GM12878 (cell line): ENCODE results near the gene TAMALIN. TPM values are rescaled to one million over a fixed set of nuclear protein-coding genes. Genes with fewer than 3 reads are reported as not detected.

ENCODE experiments used
- ATAC-seq: fragments of 200-7000 bp; cut with Tn5 transposase; 3 replicates; pipeline ENCODE4 v1.9.1; 2020; ENCODE audit warnings: mild to moderate bottlenecking, moderate library complexity
- BruUV-seq: library from RNA; stranded (reverse); fragments of 400-500 nt; replicated peaks from 2 replicates; lab custom pipeline; 2021; lab: Mats Ljungman, UMichigan
- CTCF ChIA-PET: fragments of 300-600 bp; sonication (Branson Sonifier 250); formaldehyde crosslinking; extraction: SDS; loops from one replicate; lab custom pipeline; 2021; ENCODE audit warnings: inconsistent platforms; lab: Yijun Ruan, JAX
- POLR2A ChIA-PET: fragments of 350-600 bp; formaldehyde crosslinking; extraction: SDS; loops from one replicate; lab custom pipeline; 2021; ENCODE audit warnings: inconsistent platforms; lab: Charles Lee
- RAD21 ChIA-PET: fragments of 300-600 bp; sonication (Branson Sonifier 250); formaldehyde crosslinking; loops from one replicate; lab custom pipeline; 2023; ENCODE audit warnings: antibody characterized with exemption; ENCODE audit not compliant: unreplicated experiment; lab: Charles Lee
- SMC1A ChIA-PET: fragments of 300-600 bp; sonication (Branson Sonifier 250); formaldehyde crosslinking; loops from one replicate; lab custom pipeline; 2023; ENCODE audit not compliant: unreplicated experiment, uncharacterized antibody; lab: Charles Lee
- DNase-seq: peaks from one replicate; pipeline ENCODE4 v3.0.0-alpha.2; 2011; ENCODE audit warnings: low read depth, low spot score
- FAIRE-seq: peaks from 3 replicates; lab custom pipeline; 2011; peaks lifted over from hg19 to GRCh38; lab: Jason Lieb, UNC
- H2AFZ ChIP-seq: 2 replicates; pipeline ENCODE4 v1.6.0; 2011; ENCODE audit warnings: low read depth, low read length, control low read depth; ENCODE audit not compliant: control insufficient read depth
- H3K27ac ChIP-seq: 2 replicates; pipeline ENCODE4 v1.5.1; 2011; ENCODE audit warnings: control low read depth; ENCODE audit not compliant: control insufficient read depth, insufficient read depth
- H3K27me3 ChIP-seq, 2 experiments: replicated peaks in 1 of 2; 2 replicates each; pipeline versions ENCODE4 v1.6.0 to v1.6.1; 2011; ENCODE audit warnings: low read length in 1 of 2; ENCODE audit not compliant: control insufficient read depth in 2 of 2, insufficient read depth in 2 of 2
- H3K36me3 ChIP-seq, 2 experiments: 2 replicates each; pipeline ENCODE4 v1.5.1; 2011; ENCODE audit warnings: low read length in 1 of 2; ENCODE audit not compliant: control insufficient read depth in 2 of 2, insufficient read depth in 2 of 2
- H3K4me1 ChIP-seq: 2 replicates; pipeline ENCODE4 v1.6.1; 2011; ENCODE audit warnings: mild to moderate bottlenecking, low read length, moderate library complexity, mixed read lengths; ENCODE audit not compliant: control insufficient read depth, insufficient read depth
- H3K4me2 ChIP-seq: 2 replicates; pipeline ENCODE4 v1.6.0; 2011; ENCODE audit warnings: control low read depth; ENCODE audit not compliant: control insufficient read depth, insufficient read depth
- H3K4me3 ChIP-seq: fragments of 200-600 bp; sonication (generic); 2 replicates; pipeline ENCODE4 v1.5.1; 2016
- H3K79me2 ChIP-seq: 2 replicates; pipeline ENCODE4 v1.6.0; 2011; ENCODE audit warnings: low read length; ENCODE audit not compliant: control insufficient read depth, insufficient read depth
- H3K9ac ChIP-seq: 2 replicates; pipeline ENCODE4 v1.8.0; 2011; ENCODE audit warnings: low read length, control low read depth, mixed read lengths; ENCODE audit not compliant: control insufficient read depth, insufficient read depth
- H3K9me3 ChIP-seq: replicated peaks from 3 replicates; pipeline ENCODE4 v1.5.1; 2011; ENCODE audit warnings: mild to moderate bottlenecking, low read length; ENCODE audit not compliant: control insufficient read depth, insufficient read depth
- H4K20me1 ChIP-seq: 2 replicates; pipeline ENCODE4 v1.6.0; 2011; ENCODE audit not compliant: control insufficient read depth, insufficient read depth
- ATF3 ChIP-seq: IDR thresholded peaks from 2 replicates; pipeline ENCODE4 v1.6.1; 2011; ENCODE audit warnings: low read depth, mild to moderate bottlenecking, low read length, moderate library complexity, borderline replicate concordance; ENCODE audit errors: extremely low read depth
- CBX3 ChIP-seq: fragments of 200-600 bp; sonication (generic); IDR thresholded peaks from 2 replicates; pipeline ENCODE4 v1.6.1; 2016; ENCODE audit warnings: low read depth, borderline replicate concordance
- MXI1 ChIP-seq: fragments of 150-350 bp; IDR thresholded peaks from 2 replicates; pipeline ENCODE4 v1.6.1; 2011; ENCODE audit warnings: low read depth, mild to moderate bottlenecking, inconsistent platforms, low read length, improper control_type of control experiment
- SPI1 ChIP-seq: IDR thresholded peaks from 2 replicates; pipeline ENCODE4 v1.6.1; 2011; ENCODE audit warnings: low read depth, mild to moderate bottlenecking, low read length, moderate library complexity, borderline replicate concordance; ENCODE audit not compliant: insufficient read depth
- WGBS: methylation state at CpG from one replicate; pipeline ENCODE4 v1.1.6; 2016; ENCODE audit warnings: low lambda C conversion rate; ENCODE audit not compliant: insufficient replicate concordance, insufficient coverage; ENCODE audit errors: missing lambda C conversion rate; 5-methylcytosine and 5-hydroxymethylcytosine counted together
- in situ Hi-C: fragments of 300-500 bp; cut with MboI; formaldehyde crosslinking; loops from 9 replicates; pipeline ENCODE4 v1.14.3; 2018; ENCODE audit warnings: mixed read lengths
- intact Hi-C: fragments of 100-400 bp; cut with micrococcal nuclease; formaldehyde crosslinking; loops from one replicate; pipeline ENCODE4 v1.14.2; 2022; ENCODE audit not compliant: unreplicated experiment
- polyA plus RNA-seq, 11 experiments: library from polyadenylated mRNA; depleted of rRNA in 4 of 11; unstranded in 6 of 11; stranded (reverse) in 5 of 11; fragments of >200 nt; fragmentation: Nextera tagmentation in 4 of 11; fragmentation: Illumina TruSeq in 1 of 11; extraction: Ambion mirVana in 4 of 11; extraction: Trizol in 1 of 11; gene quantifications; 1 replicate in 1 of 11; 2 replicates in 10 of 11; pipeline versions ENCODE4 v1.2.1 to v1.2.3, GENCODE V29; 2011 to 2016; ENCODE audit warnings: inconsistent platforms in 2 of 11, missing spikeins in 2 of 11, low read depth in 1 of 11
- total RNA-seq, 4 experiments: library from RNA; depleted of rRNA in 3 of 4; stranded (reverse); fragments of >200 nt in 3 of 4; fragmentation: Illumina TruSeq in 1 of 4; extraction: Trizol in 1 of 4; gene quantifications; 2 replicates each; pipeline versions ENCODE4 v1.2.1 to v1.2.3, GENCODE V29; 2013 to 2021

The TAMALIN gene
- total and polyA plus RNA-seq, 10 of the 15 experiments (the other 5 are each of a cell fraction or from before 2014, with no cell fraction given): 0.09 to 0.58 (median 0.19) TPM; not detected in 4

- Histone ChIP-seq H3K27me3 (peaks cover 0 to 10% of the 10 kb centered on the region in 2 experiments; a peak in 3 of 4 replicates), H2AFZ (no peak overlapping the region), H3K27ac (no peak overlapping the region), H3K4me3 (no peak overlapping the region), H3K9me3 (no peaks in the 10 kb centered on the region), H3K4me2 (no peak overlapping the region), H3K9ac (no peak overlapping the region), H4K20me1 (no peaks in the 10 kb centered on the region; the same call in 1 of the 2 replicates), H3K4me1 (peaks cover 18% of the 10 kb centered on the region), H3K79me2 (no peaks in the 10 kb centered on the region), H3K36me3 (no peaks in the 10 kb centered on the region)
- RAD21 ChIA-PET: no interaction called here
- SMC1A ChIA-PET: interaction anchor here (0.6 to 1.6 kb wide), 4 partner anchors 45 to 119 kb away, joined by 3 read pairs; no protein-coding TSS in a partner anchor
- in situ Hi-C loops: no loop called here
- WGBS: 70% methylated on average over 10 of the region's 10 CpGs
- POLR2A ChIA-PET: no interaction called here
- no TSS peak for BruUV-seq
- no peak for ATAC-seq
- intact Hi-C loops: no loop called here
- no peak for DNase-seq
- peak; percentile 53; the same call in 1 of the 2 replicates for TF ChIP-seq SPI1
- TF ChIP-seq CBX3: no peak
- TF ChIP-seq MXI1: no peak
- TF ChIP-seq ATF3: no peak
- CTCF ChIA-PET: interaction anchor here (0.8 to 3.2 kb wide), 11 partner anchors 17 to 555 kb away, joined by 3 to 14 read pairs (median 5); no protein-coding TSS in a partner anchor
- FAIRE-seq: no peak
Measured at GRCh38 chr12:51976376-51977160, 30.2 kb upstream of the TAMALIN start.
